Right cardiac atrium (tissue), 5 donors: ENCODE results near the gene CCDC174. TPM values are rescaled to one million over a fixed set of nuclear protein-coding genes. Genes with fewer than 3 reads are reported as not detected.
"Not testable (repeated sequence)": the region's sequence is repeated elsewhere in the genome, so short reads cannot be mapped to it uniquely, and the experiment has no call there.

Experiments used
- ATAC-seq, 2 donors: fragments of 200-7000 bp; cut with Tn5 transposase; one replicate each; pipeline versions ENCODE4 v1.8.0 to v1.9.1; 2020; ENCODE audit warnings: moderate library complexity in 2 of 2, mild to moderate bottlenecking in 1 of 2
- DNase-seq, 3 donors: peaks; one replicate each; pipeline ENCODE4 v3.0.0-alpha.2; 2020
- H3K27ac ChIP-seq: one replicate; pipeline ENCODE4 v1.5.1; 2013; ENCODE audit warnings: mild to moderate bottlenecking, low read length, control low read depth, moderate library complexity
- H3K27me3 ChIP-seq: one replicate; pipeline ENCODE4 v1.6.1; 2013; ENCODE audit not compliant: control insufficient read depth, insufficient read depth
- H3K4me1 ChIP-seq: one replicate; pipeline ENCODE4 v1.6.1; 2013; ENCODE audit warnings: low read length; ENCODE audit not compliant: control insufficient read depth, insufficient read depth
- H3K4me3 ChIP-seq: one replicate; pipeline ENCODE4 v1.5.1; 2013; ENCODE audit warnings: low read length, control low read depth
- H3K9me3 ChIP-seq: one replicate; pipeline ENCODE4 v1.6.1; 2013; ENCODE audit warnings: low read length; ENCODE audit not compliant: control insufficient read depth
- WGBS: extraction: QIAGEN DNeasy Blood & Tissue Kit; methylation state at CpG from one replicate; pipeline ENCODE4 v1.1.7; 2013; 5-methylcytosine and 5-hydroxymethylcytosine counted together
- intact Hi-C, 4 donors: fragments of 100-400 bp; cut with DNase I; formaldehyde crosslinking; loops; one replicate each; pipeline versions ENCODE4 v1.11.0 to v1.14.0; 2022 to 2023
- polyA plus RNA-seq: library from polyadenylated mRNA; stranded (reverse); fragments of 200-250 nt; gene quantifications from one replicate; pipeline ENCODE4 v1.2.3, GENCODE V29; 2013
- total RNA-seq, 4 donors: library from RNA; stranded (reverse); fragmentation: NEBNext Ultra II Directional; extraction: Animal tissue kit (Norgen Biotek cat#: 25700); gene quantifications; one replicate each; pipeline ENCODE4 v1.2.1, GENCODE V29; 2021
- donor health status: healthy with polysubstance abuse.
- donor health status: DM: no; HTN: yes; CAD: no.
- donor health status: DM: no; HTN: no; CAD: no.
- donor health status: DM: no; HTN: yes; CAD: no; lungs with severe emphysema.
- donor health status: DM: yes; HTN: yes; CAD: no.

CCDC174 gene
- total and polyA plus RNA-seq, 5 donors = 9.3 to 18.3 (median 10.3) TPM

- intact Hi-C loops = no loop called here
- Histone ChIP-seq H3K4me3 (no peak overlapping the region), H3K4me1 (no peaks in the 10 kb centered on the region), H3K27me3 (no peaks in the 10 kb centered on the region), H3K27ac (no peak overlapping the region), H3K9me3 (no peaks in the 10 kb centered on the region)
- 44% methylated on average over 10 of the region's 10 CpGs for WGBS
- no peak for ATAC-seq
- DNase-seq = no peak
Measured at GRCh38 chr3:14640157-14640562, 11.4 kb upstream of the CCDC174 start.

- Histone ChIP-seq H3K27ac (no peak overlapping the region), H3K4me1 (no peaks in the 10 kb centered on the region), H3K9me3 (no peaks in the 10 kb centered on the region), H3K4me3 (no peak overlapping the region), H3K27me3 (no peaks in the 10 kb centered on the region)
- DNase-seq = no peak
- 35% methylated on average over 2 of the region's 2 CpGs for WGBS
- intact Hi-C loops = no loop called here
- ATAC-seq = no peak
Measured at GRCh38 chr3:14640734-14641133, 10.8 kb upstream of the CCDC174 start.

GRCh38 chr3:14641346-14641745, 10.2 kb upstream of the CCDC174 start:
- Histone ChIP-seq H3K27me3 (no peaks in the 10 kb centered on the region), H3K27ac (no peak overlapping the region), H3K9me3 (no peaks in the 10 kb centered on the region), H3K4me1 (peaks cover 2% of the 10 kb centered on the region), H3K4me3 (no peak overlapping the region)
- intact Hi-C loops = no loop called here
- no peak for ATAC-seq
- WGBS = 69% methylated on average over 4 of the region's 4 CpGs
- DNase-seq = no peak

GRCh38 chr3:14645453-14645852, 6.1 kb upstream of the CCDC174 start:
- no peaks in the 10 kb centered on the region for H3K27me3 ChIP-seq
- H3K27ac ChIP-seq = no peak overlapping the region
- no peaks in the 10 kb centered on the region for H3K9me3 ChIP-seq
- no peak for DNase-seq
- peaks cover 2% of the 10 kb centered on the region for H3K4me1 ChIP-seq
- WGBS = 84% methylated on average over 5 of the region's 5 CpGs
- intact Hi-C loops = no loop called here
- no peak for ATAC-seq
- H3K4me3 ChIP-seq = no peak overlapping the region

- ATAC-seq = no peak
- no peaks in the 10 kb centered on the region for H3K9me3 ChIP-seq
- intact Hi-C loops = no loop called here
- no peak overlapping the region for H3K27ac ChIP-seq
- peaks cover 2% of the 10 kb centered on the region for H3K4me1 ChIP-seq
- no peak overlapping the region for H3K4me3 ChIP-seq
- WGBS = 88% methylated on average over 6 of the region's 6 CpGs
- H3K27me3 ChIP-seq = no peaks in the 10 kb centered on the region
- DNase-seq = no peak
Measured at GRCh38 chr3:14646131-14646573, 5.4 kb upstream of the CCDC174 start.

GRCh38 chr3:14646589-14647413, 4.8 kb upstream of the CCDC174 start:
- Histone ChIP-seq H3K4me3 (no peak overlapping the region), H3K27me3 (no peaks in the 10 kb centered on the region), H3K9me3 (no peaks in the 10 kb centered on the region), H3K27ac (no peak overlapping the region), H3K4me1 (peaks cover 2% of the 10 kb centered on the region)
- 81% methylated on average over 9 of the region's 9 CpGs for WGBS
- ATAC-seq = no peak
- intact Hi-C loops = no loop called here
- no peak for DNase-seq

- Histone ChIP-seq H3K4me3 (no peak overlapping the region), H3K27me3 (no peaks in the 10 kb centered on the region), H3K27ac (peak overlapping the region; percentile 89), H3K9me3 (no peaks in the 10 kb centered on the region), H3K4me1 (peaks cover 2% of the 10 kb centered on the region)
- WGBS = 39% methylated on average over 19 of the region's 19 CpGs
- intact Hi-C loops = no loop called here
- peak; percentile 18 to 31 for ATAC-seq
- peak in 2 of 3 donors; percentile 36 to 70 for DNase-seq
Measured at GRCh38 chr3:14647976-14648955, 3.3 kb upstream of the CCDC174 start.

- no peak for DNase-seq
- intact Hi-C loops = no loop called here
- WGBS = 88% methylated on average over 2 of the region's 2 CpGs
- Histone ChIP-seq H3K27ac (no peak overlapping the region), H3K4me1 (peaks cover 2% of the 10 kb centered on the region), H3K9me3 (no peaks in the 10 kb centered on the region), H3K4me3 (no peak overlapping the region), H3K27me3 (no peaks in the 10 kb centered on the region)
- ATAC-seq = no peak
Measured at GRCh38 chr3:14649466-14649865, 2.1 kb upstream of the CCDC174 start.

GRCh38 chr3:14650193-14650592, 1.4 kb upstream of the CCDC174 start:
- Histone ChIP-seq H3K4me3 (no peak overlapping the region), H3K4me1 (peaks cover 2% of the 10 kb centered on the region), H3K27ac (no peak overlapping the region), H3K27me3 (no peaks in the 10 kb centered on the region), H3K9me3 (no peaks in the 10 kb centered on the region)
- WGBS = 93% methylated on average over 4 of the region's 4 CpGs
- ATAC-seq (no peak), DNase-seq (no peak)
- intact Hi-C loops = no loop called here

GRCh38 chr3:14652360-14652907, 872 bp downstream of the CCDC174 start:
- intact Hi-C loops, H3K4me1 ChIP-seq: not testable (repeated sequence)
- 85% methylated on average over 21 of the region's 21 CpGs for WGBS

GRCh38 chr3:14657579-14657978, 6.0 kb downstream of the CCDC174 start:
- Histone ChIP-seq H3K4me3 (no peak overlapping the region), H3K27ac (no peak overlapping the region), H3K4me1 (no peaks in the 10 kb centered on the region), H3K9me3 (no peaks in the 10 kb centered on the region), H3K27me3 (no peaks in the 10 kb centered on the region)
- WGBS = 83% methylated on average over 2 of the region's 2 CpGs
- intact Hi-C loops = no loop called here
- no peak for DNase-seq
- no peak for ATAC-seq

More at GRCh38 chr3:14652360-14652907, 872 bp downstream of the CCDC174 start:
- peak in 1 of 3 donors; percentile 37 for DNase-seq
- not testable (repeated sequence) for H3K27me3 ChIP-seq, ATAC-seq, H3K9me3 ChIP-seq
- Histone ChIP-seq H3K27ac (peak overlapping the region; percentile 75), H3K4me3 (peak overlapping the region; percentile 80)
